HG03457 (cell line): ENCODE data around the gene SPRY4.
"Not testable (repeated sequence)": the region's sequence is repeated elsewhere in the genome, so short reads cannot be mapped to it uniquely, and the experiment has no call there.

Experiments
- ATAC-seq: cut with Tn5 transposase; IDR thresholded peaks from one replicate; pipeline ENCODE4 v1.9.1; 2021; ENCODE audit warnings: moderate number of reproducible peaks; ENCODE audit not compliant: unreplicated experiment

SPRY4 gene

DNA sequence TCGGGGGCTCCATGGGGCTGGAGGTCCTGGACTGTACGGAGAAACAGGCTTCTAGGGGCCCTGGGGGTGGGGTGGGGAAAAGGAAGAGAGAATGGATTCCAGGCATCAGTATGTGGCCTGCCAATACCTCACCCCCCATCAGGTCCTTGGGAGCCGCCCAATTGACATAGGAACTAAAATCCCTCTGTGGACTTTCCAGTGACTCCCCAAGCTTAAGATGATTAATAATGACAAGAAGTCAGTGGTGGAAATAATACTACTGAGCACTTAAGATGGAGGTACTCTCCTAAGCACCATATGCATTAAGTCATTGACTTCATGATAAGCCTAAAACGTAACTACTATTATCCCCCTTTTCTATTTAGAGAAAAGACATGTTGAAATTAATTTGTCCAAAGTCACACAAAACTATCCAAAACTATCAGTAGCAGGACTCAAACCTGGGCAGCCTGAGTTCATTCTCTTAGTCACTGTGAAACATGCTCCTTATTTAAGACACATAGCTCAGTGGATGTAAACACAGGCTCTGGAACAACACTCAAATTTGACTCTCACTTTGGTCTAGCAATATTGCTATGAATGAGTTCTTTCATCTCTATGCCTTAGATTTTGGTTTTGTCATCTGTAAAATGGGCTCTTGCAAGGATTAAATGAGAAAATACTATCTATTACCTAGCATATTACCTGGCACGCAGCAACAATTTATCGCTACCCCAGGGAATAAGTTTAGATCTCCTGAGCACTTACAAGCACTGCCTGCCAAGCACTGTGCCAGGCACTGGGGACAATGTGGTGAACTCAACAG, 9.5 kb downstream of the SPRY4 start:
- no peak for ATAC-seq

GRCh38 chr5:142314606-142315005, 10.2 kb downstream of the SPRY4 start:
- ATAC-seq = no peak

- ATAC-seq = no peak
These were observed 10.7 kb downstream of the SPRY4 start for GRCh38 chr5:142314109-142314508.

DNA sequence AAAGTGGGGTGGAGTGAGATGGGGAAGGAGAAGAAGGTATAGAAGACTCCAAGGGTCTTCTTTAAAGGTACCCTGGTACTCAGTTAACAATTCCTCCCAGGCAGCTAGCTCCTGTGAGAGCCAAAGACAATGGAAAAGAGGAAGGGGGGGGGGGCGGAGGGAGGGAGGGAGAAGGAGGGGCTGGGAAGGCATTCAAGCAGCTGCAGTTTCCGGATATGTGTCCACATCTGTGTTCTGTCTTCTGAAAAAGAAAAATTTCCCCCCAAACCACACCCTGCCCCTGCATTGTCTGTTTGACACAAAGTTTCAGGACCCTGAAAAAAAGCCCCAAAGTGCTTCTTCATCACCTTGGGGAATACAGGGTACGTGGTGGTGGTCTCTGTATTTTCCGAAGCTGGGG, 11.1 kb downstream of the SPRY4 start:
- no peak for ATAC-seq

DNA sequence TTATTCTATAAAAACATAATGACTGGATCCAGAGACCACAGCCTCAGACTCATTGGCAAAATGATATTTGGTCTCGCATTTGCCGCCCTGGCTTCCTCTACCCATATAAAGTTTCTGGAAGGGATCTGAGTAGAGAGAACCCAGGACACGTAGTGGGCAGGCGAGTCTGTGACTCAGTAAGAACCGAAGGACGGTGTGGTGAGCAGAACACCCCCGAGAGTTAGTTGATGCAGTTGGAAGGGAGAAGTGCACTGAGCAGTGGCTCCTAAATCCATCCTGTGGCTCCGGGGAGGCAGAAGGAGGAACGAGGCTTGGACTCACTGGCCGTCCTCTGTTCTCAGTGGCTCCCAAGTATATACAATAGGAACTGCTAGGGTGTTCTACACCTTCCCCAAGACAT, 11.5 kb downstream of the SPRY4 start:
- ATAC-seq = no peak

DNA sequence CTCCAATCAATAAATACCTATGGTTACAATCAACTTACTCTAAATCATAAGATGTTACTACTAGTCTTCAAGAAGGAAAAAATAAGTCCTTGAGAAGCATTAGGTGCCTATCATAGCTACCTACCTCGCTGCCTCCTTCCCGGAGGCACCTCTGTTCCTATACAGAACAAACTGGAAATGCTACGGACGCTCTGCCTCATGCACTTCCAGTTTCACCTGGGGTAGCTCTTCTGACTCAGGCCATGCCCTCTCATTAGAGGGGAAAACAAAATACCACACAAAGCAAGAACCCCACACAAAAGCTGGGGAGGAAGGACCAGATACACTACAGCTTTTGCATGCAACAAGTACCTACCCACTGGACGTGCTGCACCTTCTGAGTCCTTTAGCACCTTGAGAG, 12.4 kb downstream of the SPRY4 start:
- no peak for ATAC-seq

GRCh38 chr5:142311725-142312124, 13.1 kb downstream of the SPRY4 start:
- ATAC-seq = no peak

GRCh38 chr5:142310803-142311202, 14.0 kb downstream of the SPRY4 start:
- ATAC-seq = no peak

DNA sequence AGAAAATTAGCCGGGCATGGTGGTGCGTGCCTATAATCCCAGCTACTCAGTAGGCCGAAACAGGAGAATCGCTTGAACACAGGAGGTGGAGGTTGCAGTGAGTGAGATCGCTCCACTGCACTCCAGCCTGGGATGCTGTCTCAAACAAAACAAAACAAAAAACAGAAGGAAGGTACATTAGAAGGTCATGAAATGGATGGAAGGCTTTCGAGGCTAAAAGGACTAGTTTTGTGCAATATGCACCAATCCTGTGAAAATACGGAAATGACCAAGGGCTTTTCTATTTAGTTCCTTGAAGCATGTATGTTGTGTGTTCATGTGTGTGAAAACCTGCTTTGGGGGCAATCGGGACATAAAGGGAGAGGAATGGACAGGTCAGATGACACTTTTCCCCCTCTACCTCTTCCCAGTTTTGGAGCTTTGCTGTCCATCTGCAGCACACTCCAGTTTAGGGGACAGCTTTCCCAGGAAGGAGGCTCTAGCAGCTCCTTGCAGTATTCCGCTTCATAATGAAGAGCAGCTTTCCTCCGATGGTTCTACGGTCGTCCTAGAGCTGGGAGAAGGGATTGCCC, 15.0 kb downstream of the SPRY4 start:
- ATAC-seq = no peak

DNA sequence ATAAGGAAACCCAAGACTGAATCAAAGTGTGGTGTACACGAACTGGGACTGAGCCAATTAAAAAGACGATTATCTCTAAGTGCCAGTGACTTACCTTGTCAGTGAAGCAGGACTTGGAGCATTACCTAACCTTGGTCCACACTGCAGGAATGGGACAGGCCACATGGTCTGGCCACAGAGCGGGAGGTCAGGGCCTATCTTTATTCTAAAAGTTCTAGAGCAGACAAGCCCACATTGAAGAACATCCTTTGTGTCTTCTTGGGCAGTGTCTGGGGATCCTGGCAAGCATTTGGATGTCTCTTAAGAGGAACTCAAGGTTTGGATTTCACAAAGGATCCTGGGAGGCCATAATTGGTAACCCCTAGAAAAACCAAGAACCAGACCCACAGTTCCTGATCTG, 16.5 kb downstream of the SPRY4 start:
- ATAC-seq = no peak

GRCh38 chr5:142307146-142307890, 17.5 kb downstream of the SPRY4 start:
- ATAC-seq = no peak

- no peak for ATAC-seq
These were observed 18.7 kb downstream of the SPRY4 start for GRCh38 chr5:142306077-142306502.

- ATAC-seq = no peak
These were observed 19.6 kb downstream of the SPRY4 start for GRCh38 chr5:142305211-142305610.

GRCh38 chr5:142304013-142304701, 20.7 kb downstream of the SPRY4 start:
- no peak for ATAC-seq

GRCh38 chr5:142303565-142303964, 21.3 kb downstream of the SPRY4 start:
- ATAC-seq = no peak

DNA sequence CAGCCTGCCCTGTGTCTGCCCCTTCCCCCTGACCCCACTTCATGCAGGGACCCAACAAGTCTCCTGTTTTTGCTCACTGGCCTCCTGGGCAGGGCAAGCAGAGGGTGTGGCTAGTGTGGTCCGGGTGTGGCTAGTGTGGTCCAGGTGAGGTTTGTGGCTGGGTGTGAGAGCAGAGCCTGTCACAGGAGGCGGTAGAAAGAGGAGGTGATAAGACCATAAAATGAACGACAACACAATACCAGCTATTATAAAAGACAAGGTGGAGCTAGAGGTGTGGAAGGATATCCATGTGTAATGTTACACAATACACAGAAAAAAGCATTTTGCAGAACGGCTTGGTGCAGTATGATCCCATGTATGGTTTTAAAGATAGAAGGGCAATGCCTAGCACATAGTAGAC, 23.3 kb downstream of the SPRY4 start:
- ATAC-seq = no peak

DNA sequence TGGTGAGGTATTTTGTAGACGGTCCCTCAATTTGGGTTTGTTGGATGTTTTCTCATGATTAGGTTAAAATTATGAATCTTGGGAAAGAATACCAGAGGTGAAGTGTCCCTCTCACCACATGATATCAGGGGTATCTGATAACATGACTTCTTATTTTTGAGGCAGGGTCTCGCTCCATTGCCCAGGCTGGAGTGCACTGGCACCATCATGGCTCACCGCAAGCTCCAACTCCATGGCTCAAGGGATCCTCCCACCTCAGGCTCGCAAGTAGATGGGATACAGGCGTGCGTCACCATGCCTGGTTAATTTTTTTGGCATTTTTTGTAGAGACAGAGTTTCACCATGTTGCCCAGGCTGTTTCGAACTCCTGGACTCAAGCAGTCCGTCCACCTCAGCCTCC, 24.1 kb downstream of the SPRY4 start:
- ATAC-seq = no peak

- ATAC-seq = no peak
These were observed 26.0 kb downstream of the SPRY4 start for GRCh38 chr5:142298789-142299188.

GRCh38 chr5:142297786-142298185, 27.0 kb downstream of the SPRY4 start:
- ATAC-seq = not testable (repeated sequence)

- no peak for ATAC-seq
These were observed 27.9 kb downstream of the SPRY4 start for GRCh38 chr5:142296914-142297417.
